HG02970 (cell line): ENCODE results near the gene SEMA6A.

Experiments
- ATAC-seq: cut with Tn5 transposase; IDR thresholded peaks from one replicate; pipeline ENCODE4 v1.9.1; 2021; ENCODE audit warnings: mild to moderate bottlenecking, moderate library complexity, moderate number of reproducible peaks; ENCODE audit not compliant: unreplicated experiment, low FRiP score

SEMA6A gene

DNA sequence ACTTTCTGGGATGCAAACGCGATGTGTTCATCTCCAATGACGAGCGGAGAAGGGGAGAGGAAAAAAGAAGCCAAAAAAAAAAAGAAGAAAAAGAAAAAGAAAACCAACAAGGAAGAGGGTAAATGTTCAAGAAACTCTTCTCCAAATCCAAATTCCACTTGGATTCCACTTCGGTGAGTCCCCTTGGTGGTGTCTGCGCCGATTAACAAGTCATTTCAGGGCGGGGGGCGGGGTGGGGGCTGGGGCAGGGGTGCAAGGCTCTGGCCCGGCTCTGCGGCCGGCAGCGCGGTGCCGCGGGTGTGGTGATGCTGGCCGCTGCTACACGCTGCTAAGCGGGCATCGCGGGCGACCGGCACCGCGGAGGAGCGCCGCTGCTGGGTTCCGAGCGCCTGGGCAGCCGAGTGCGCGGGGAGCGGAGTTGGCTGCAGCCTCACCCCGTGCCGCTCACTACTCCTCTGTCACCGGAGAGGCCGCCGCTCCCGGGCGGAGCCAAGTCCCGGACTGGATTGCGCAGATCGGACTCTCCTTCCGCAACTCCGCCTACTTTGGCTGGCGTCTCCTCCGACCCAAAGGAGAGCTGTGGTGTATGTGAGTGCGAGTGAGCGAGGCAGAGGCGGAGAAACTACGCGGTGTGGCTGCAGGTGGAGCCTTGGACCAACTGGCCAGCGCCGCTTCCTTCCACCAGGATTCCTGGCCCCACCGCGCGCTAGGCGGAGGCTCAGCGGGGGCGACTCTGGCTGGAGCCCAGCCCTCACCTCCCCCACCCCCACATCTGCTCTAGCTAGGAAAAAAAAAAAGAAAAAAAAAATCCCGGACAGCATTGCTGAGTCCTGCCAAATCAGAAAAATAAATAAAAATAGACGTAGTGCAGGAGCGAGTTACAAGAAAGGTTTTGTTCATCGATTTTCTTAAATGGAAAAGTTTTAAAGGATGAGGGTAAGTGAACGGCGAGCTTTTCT, at the start of gene SEMA6A:
SEMA6A (minus strand) TSS at position 457 of the 959 bp plus-strand sequence. CDS start 69,879 bp downstream, outside the sequence.
- no peak for ATAC-seq

GRCh38 chr5:116622375-116623050, 47.9 kb upstream of the SEMA6A start:
- ATAC-seq: no peak

- ATAC-seq: no peak
These were observed 47.0 kb upstream of the SEMA6A start for GRCh38 chr5:116621599-116621998.

- ATAC-seq: no peak
These were observed 42.3 kb upstream of the SEMA6A start for GRCh38 chr5:116616876-116617275.

DNA sequence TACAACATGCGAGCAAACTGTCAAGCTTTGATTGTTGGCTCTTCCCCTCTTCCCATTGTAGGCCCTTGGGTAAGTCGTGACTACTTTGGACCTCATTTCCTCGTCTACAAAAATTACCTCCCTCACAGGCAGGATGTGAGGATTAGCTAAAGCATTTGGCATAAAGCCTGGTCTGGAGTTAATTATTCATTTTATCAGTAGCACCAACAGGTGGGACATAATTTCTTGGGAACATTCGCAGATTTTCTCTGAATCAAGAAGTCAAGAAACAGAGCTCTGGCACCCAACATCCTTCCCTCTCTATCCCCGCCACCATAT, 39.9 kb upstream of the SEMA6A start:
- ATAC-seq: no peak

GRCh38 chr5:116613445-116613844, 38.8 kb upstream of the SEMA6A start:
- ATAC-seq: peak; percentile 12

GRCh38 chr5:116612431-116612830, 37.8 kb upstream of the SEMA6A start:
- ATAC-seq: no peak

DNA sequence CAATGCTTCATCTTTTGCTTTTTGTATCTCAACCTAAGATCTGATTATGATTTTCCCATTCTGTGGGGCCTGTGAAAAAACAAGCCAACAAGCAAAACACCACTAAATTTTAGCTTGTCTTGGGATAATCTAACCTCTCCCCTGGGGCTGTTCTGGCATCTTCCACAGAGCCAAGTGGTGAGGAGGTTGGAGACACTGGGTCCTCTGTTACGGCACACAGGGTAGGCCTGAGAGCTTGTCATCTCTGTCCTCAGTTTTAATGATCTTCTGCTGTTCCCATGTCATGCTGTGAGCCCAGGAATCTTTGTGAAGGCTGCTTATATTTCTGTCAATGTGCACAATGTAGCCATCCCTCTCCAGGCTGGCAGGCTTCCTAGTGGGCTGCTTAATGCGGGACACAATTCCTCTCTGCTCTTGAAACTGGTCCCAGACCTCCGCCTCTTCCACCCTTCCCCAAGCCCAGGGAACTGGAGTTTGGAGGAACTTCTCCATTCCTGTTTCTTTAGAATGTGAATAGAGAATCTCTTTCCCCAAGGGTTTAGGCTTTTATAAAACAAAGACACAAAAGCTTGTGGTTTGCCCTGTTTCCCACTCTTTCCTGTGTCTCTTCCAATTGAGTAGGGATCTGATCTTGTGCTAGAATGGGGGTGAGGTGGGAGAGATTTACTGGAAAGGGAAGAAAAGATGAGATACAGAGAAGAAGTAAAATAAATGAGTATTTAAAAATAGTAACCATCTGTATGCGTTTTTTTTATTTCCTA, 30.9 kb upstream of the SEMA6A start:
- ATAC-seq: no peak

GRCh38 chr5:116604805-116605204, 30.2 kb upstream of the SEMA6A start:
- no peak for ATAC-seq

DNA sequence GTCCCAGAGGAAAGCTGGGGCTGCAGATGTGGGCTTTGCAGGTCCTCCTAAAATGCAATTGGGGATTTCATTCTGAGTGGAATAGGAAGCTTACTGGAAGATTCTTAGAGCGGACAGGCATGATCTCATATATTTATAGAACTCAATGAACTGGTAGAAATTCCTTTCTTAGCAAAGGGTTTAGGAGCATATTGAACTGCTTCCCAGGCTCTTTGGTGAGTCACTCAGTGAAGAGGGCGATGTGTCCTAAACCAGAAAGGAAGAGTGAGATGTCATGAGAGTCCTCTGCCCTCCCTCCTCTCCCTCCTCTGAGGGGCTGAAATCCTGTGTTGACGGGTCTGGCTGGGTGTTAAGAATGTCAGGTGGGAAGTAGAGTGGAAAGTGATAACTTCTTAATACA, 26.3 kb upstream of the SEMA6A start:
- no peak for ATAC-seq

GRCh38 chr5:116598911-116599310, 24.3 kb upstream of the SEMA6A start:
- ATAC-seq: no peak

DNA sequence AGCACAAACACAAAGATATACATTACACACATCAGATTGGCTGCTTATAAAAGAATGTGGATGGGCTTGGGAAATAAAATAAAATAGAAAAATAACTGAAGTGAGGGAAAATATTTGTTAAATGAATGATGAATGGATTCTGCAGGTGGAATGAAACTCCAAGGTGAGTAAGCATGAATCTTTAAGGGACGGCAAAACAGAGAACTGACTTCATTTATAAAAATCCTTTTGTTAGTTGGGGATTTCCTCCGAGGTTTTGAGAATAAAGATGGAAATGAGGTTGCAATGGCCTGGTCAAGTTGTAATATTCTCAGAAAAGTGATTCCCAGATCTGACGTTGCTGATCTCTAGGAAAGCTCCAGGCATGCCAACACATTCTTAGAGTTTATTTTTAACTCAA, 20.9 kb upstream of the SEMA6A start:
- ATAC-seq: no peak

- ATAC-seq: no peak
These were observed 18.7 kb upstream of the SEMA6A start for GRCh38 chr5:116593340-116593739.

DNA sequence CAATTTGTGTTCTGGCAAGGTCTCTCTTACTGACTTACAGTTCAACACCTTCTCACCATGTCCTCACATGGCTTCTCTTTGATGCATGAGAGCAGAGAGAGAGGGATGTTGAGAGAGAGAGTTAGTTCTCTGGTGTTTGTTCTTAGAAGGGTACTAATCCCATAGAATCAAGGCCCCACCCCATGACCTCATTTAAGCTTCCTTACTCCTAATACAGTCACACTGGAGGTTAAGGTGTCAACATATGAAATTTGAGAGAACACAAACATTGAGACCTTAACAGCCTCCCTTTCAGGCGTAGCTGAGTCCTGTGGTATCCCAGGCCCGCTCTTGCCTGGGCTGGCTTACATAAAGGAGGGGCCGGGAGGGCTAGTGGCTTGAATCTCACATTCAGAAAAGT, 10.6 kb upstream of the SEMA6A start:
- ATAC-seq: no peak

- ATAC-seq: no peak
These were observed 9.2 kb upstream of the SEMA6A start for GRCh38 chr5:116583862-116584222.

- ATAC-seq: no peak
These were observed 8.7 kb upstream of the SEMA6A start for GRCh38 chr5:116583085-116583861.

DNA sequence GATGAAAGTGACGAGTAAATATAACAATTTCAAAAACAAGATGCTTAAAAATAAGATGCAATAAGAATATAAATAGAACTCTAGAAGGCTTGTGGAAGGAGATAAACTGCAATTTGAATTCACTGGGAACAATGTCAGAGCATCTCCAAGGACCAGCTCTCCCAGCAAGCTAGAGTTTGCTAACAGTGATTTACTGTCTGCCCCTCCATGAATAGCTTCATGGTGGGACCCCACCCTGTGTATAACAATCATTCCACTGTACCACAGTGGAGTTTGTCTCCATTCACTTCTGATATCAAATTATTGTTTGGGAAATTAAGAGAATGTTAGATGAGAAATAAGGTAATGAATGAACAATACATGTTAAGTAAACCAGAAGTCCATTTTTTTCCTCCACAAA, 7.3 kb upstream of the SEMA6A start:
- no peak for ATAC-seq

DNA sequence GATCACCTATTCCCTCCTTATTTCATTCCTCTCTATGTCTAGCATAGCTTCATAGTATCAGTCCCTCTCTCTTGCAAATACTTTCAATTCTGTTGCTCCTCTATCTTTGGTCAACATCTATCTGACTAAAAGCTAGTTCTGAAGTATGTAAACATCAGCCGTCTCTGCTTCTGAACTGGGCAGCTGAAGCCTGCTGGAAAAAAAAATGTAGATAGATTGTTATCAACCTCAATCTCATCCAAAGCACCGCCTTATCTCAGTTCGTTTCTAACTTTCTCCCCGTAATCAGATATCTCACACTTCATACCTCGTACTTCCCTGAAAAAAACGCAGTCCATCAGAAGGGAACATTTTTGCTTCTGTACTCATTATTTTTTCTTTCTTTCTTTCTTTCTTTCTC, 4.5 kb upstream of the SEMA6A start:
- no peak for ATAC-seq

DNA sequence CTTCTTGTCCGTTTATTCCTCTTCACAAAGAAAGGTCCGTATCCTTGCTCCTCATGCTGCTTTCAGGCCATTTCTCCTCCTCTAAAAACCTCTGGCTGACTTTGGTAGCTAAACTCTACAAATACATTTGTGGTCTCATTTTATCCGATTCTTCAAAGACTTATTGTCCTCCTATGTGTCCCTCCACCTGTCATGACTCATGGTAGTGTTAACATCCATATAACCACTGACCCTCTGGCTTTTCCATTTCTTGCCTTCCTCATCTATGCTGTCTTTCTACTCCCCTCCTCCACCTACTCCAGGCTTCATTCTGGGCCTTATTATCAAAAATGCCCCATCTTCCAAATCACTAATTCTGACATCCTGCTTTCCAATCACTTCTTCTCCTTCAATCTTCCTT, 4.1 kb upstream of the SEMA6A start:
- ATAC-seq: no peak

- peak; percentile 70 for ATAC-seq
These were observed 2.6 kb upstream of the SEMA6A start for GRCh38 chr5:116577064-116577788.
